Mucosa of gallbladder (tissue), 1 donor: ENCODE measurements around the gene SSR1. TPM values are rescaled to one million over a fixed set of nuclear protein-coding genes. Genes with fewer than 3 reads are reported as not detected.
"Not testable (repeated sequence)": the region's sequence is repeated elsewhere in the genome, so short reads cannot be mapped to it uniquely, and the experiment has no call there.

ENCODE experiments used
- DNase-seq: peaks from one replicate; pipeline ENCODE4 v3.0.0-alpha.2; 2020; ENCODE audit warnings: low spot score
- total RNA-seq: library from RNA; stranded (reverse); gene quantifications from one replicate; pipeline ENCODE4 v1.2.1, GENCODE V29; 2021
- donor health status: DM: no; HTN: no; CAD: no.

Gene SSR1
- total RNA-seq, 1 donor from 2014 or later: 130 TPM

- no peak for DNase-seq
Measured at GRCh38 chr6:7282097-7282906, 30.7 kb downstream of the SSR1 start.

GRCh38 chr6:7276199-7276524, 36.8 kb downstream of the SSR1 start:
- DNase-seq: no peak

GRCh38 chr6:7274525-7274924, 38.5 kb downstream of the SSR1 start:
- DNase-seq: not testable (repeated sequence)

GRCh38 chr6:7273709-7274108, 39.3 kb downstream of the SSR1 start:
- DNase-seq: no peak

- DNase-seq: no peak
Measured at GRCh38 chr6:7271205-7271534, 41.8 kb downstream of the SSR1 start.

GRCh38 chr6:7270320-7271204, 42.4 kb downstream of the SSR1 start:
- peak; percentile 9 for DNase-seq

- no peak for DNase-seq
Measured at GRCh38 chr6:7269816-7270215, 43.2 kb downstream of the SSR1 start.

- no peak for DNase-seq
Measured at GRCh38 chr6:7268816-7269555, 44.0 kb downstream of the SSR1 start.

- no peak for DNase-seq
Measured at GRCh38 chr6:7268362-7268761, 44.6 kb downstream of the SSR1 start.

GRCh38 chr6:7267466-7268091, 45.4 kb downstream of the SSR1 start:
- DNase-seq: peak; percentile 67

- DNase-seq: no peak
Measured at GRCh38 chr6:7267071-7267465, 45.9 kb downstream of the SSR1 start.

GRCh38 chr6:7265385-7265726, 47.6 kb downstream of the SSR1 start:
- not testable (repeated sequence) for DNase-seq

GRCh38 chr6:7264686-7265384, 48.2 kb downstream of the SSR1 start:
- no peak for DNase-seq

GRCh38 chr6:7264041-7264440, 49.0 kb downstream of the SSR1 start:
- no peak for DNase-seq

GRCh38 chr6:7263519-7263805, 49.5 kb downstream of the SSR1 start:
- DNase-seq: not testable (repeated sequence)

GRCh38 chr6:7262746-7263518, 50.1 kb downstream of the SSR1 start:
- no peak for DNase-seq

GRCh38 chr6:7261852-7262461, 51.0 kb downstream of the SSR1 start:
- no peak for DNase-seq

GRCh38 chr6:7261032-7261841, 51.8 kb downstream of the SSR1 start:
- DNase-seq: peak; percentile 89

- DNase-seq: no peak
Measured at GRCh38 chr6:7260291-7261031, 52.5 kb downstream of the SSR1 start.
